SU-DHL-6 (cell line): ENCODE data around the gene DNAH14.

ENCODE experiments used
- H2AFZ ChIP-seq: fragments of 200-600 bp; sonication (generic); 2 replicates; pipeline ENCODE4 v1.6.1; 2014; ENCODE audit warnings: low read depth, mild to moderate bottlenecking, moderate library complexity, mixed read lengths, antibody characterized with exemption, low read length; ENCODE audit not compliant: severe bottlenecking
- H3F3A ChIP-seq: fragments of 200-600 bp; shearing (Covaris generic); 2 replicates; pipeline ENCODE4 v1.6.0; 2016; ENCODE audit warnings: antibody characterized with exemption, mild to moderate bottlenecking; ENCODE audit not compliant: insufficient read depth
- H3K27ac ChIP-seq: fragments of 200-600 bp; sonication (generic); 2 replicates; pipeline ENCODE4 v1.5.1; 2016; ENCODE audit warnings: low read depth, mild to moderate bottlenecking, low read length, moderate library complexity, mixed read lengths
- H3K27me3 ChIP-seq: fragments of 200-600 bp; sonication (generic), shearing (Covaris generic); 2 replicates; pipeline ENCODE4 v1.6.0; 2014; ENCODE audit warnings: mild to moderate bottlenecking, low read length
- H3K36me3 ChIP-seq: fragments of 200-600 bp; sonication (generic); 2 replicates; pipeline ENCODE4 v1.6.1; 2014; ENCODE audit warnings: mild to moderate bottlenecking, low read length, mixed read lengths
- H3K4me2 ChIP-seq: fragments of 300-600, 200-600 bp; shearing (Covaris generic), sonication (generic); 2 replicates; pipeline ENCODE4 v1.6.0; 2014; ENCODE audit warnings: low read length, low read depth, mild to moderate bottlenecking; ENCODE audit not compliant: poor library complexity, severe bottlenecking
- H3K4me3 ChIP-seq: fragments of 200-600 bp; sonication (generic); 2 replicates; pipeline ENCODE4 v1.5.1; 2014; ENCODE audit warnings: antibody characterized with exemption, low read length, mild to moderate bottlenecking, mixed read lengths; ENCODE audit not compliant: insufficient read depth, poor library complexity, severe bottlenecking
- H3K79me2 ChIP-seq: fragments of 200-600 bp; sonication (generic); 2 replicates; pipeline ENCODE4 v1.6.1; 2014; ENCODE audit warnings: mild to moderate bottlenecking, low read length, moderate library complexity; ENCODE audit not compliant: insufficient read depth
- H3K9ac ChIP-seq: fragments of 200-600 bp; sonication (generic); 2 replicates; pipeline ENCODE4 v1.7.0; 2014; ENCODE audit warnings: mild to moderate bottlenecking, low read length
- H3K9me2 ChIP-seq: fragments of 200-600 bp; sonication (generic); replicated peaks from 2 replicates; pipeline ENCODE4 v1.6.1; 2014; ENCODE audit warnings: low read length; ENCODE audit not compliant: insufficient read depth
- H3K9me3 ChIP-seq: fragments of 200-600 bp; sonication (generic); 2 replicates; pipeline ENCODE4 v1.6.1; 2014; ENCODE audit warnings: low read length, mixed read lengths; ENCODE audit not compliant: insufficient read depth
- H4K20me1 ChIP-seq: fragments of 200-600 bp; sonication (generic); 2 replicates; pipeline ENCODE4 v1.6.1; 2014; ENCODE audit warnings: low read depth, mild to moderate bottlenecking, antibody characterized with exemption, low read length, moderate library complexity, mixed read lengths
- EZH2phosphoT487 ChIP-seq: fragments of 200-600 bp; sonication (generic), shearing (Covaris generic); conservative IDR thresholded peaks from 2 replicates; pipeline ENCODE4 v1.6.1; 2018; ENCODE audit warnings: mild to moderate bottlenecking, antibody characterized with exemption, low read length, moderate library complexity, mixed read lengths
- TF ChIP-seq, protein P1 (sequence below): fragments of 200-600 bp; sonication (generic); IDR thresholded peaks from one replicate; pipeline ENCODE4 v1.5.1; 2017; ENCODE audit warnings: antibody characterized with exemption, mild to moderate bottlenecking, low read length, moderate library complexity; ENCODE audit not compliant: insufficient read depth, poor library complexity, severe bottlenecking

Gene DNAH14

DNA sequence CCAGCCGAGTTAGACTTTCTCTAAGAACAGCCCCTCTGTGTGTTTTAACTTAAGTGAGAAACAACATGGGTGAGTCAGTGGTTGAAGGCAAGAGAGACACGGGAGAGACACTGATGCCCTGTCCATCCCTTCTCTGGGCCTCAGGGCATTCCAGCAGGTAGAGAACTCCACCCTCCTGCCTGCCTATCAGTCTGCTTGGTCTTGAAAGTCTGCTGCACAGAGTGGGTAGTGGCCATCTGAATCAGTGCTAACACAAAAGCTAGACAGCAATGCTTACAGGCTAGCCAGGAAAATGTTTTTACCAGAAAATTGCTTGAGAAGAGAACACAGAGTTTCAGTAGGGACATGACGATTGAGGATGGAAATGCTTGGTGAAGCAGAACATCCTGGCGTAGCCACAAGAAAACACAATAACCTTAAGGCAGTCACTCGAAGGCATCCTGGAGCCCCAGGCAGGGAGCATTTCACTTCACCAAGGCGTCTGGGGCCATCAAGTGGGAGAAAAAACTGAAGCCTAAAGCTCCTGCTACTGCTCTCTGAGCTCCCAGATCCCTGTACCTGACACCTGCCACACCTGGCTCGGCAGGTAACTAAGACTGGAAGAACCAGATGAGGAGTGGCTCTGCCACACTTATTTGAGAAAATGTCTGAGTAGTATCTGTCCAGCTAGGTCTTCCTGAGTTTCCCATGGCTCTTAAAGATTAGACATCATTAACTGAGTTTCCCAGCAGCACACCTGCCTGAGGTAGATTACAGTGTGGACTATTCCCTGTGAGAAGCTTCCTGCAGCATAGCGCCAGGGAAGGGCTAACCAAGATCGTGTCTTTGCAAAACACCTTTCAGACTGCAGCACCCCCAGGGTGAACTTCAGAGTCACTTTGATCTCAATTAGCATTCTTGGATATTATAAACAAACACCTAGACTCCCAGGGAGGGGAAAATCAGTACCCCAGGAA, 516.4 kb downstream of the DNAH14 start:
- H3K79me2 ChIP-seq, result no peaks in the 10 kb centered on the region
- H4K20me1 ChIP-seq, result no peaks in the 10 kb centered on the region
- no peaks in the 10 kb centered on the region for H3K9me3 ChIP-seq
- no peak overlapping the region for H3K4me3 ChIP-seq
- no peak overlapping the region; the same call in 1 of the 2 replicates for H3K9ac ChIP-seq
- H3K4me2 ChIP-seq, result peak overlapping the region; percentile 54
- TF ChIP-seq, protein P1, sequence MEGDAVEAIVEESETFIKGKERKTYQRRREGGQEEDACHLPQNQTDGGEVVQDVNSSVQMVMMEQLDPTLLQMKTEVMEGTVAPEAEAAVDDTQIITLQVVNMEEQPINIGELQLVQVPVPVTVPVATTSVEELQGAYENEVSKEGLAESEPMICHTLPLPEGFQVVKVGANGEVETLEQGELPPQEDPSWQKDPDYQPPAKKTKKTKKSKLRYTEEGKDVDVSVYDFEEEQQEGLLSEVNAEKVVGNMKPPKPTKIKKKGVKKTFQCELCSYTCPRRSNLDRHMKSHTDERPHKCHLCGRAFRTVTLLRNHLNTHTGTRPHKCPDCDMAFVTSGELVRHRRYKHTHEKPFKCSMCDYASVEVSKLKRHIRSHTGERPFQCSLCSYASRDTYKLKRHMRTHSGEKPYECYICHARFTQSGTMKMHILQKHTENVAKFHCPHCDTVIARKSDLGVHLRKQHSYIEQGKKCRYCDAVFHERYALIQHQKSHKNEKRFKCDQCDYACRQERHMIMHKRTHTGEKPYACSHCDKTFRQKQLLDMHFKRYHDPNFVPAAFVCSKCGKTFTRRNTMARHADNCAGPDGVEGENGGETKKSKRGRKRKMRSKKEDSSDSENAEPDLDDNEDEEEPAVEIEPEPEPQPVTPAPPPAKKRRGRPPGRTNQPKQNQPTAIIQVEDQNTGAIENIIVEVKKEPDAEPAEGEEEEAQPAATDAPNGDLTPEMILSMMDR, result no peak
- TF ChIP-seq EZH2phosphoT487, result no peak
- H2AFZ ChIP-seq, result peak overlapping the region; percentile 42
- no peaks in the 10 kb centered on the region for H3K36me3 ChIP-seq
- peak overlapping the region; percentile 76 for H3K27ac ChIP-seq
- H3F3A ChIP-seq, result no peaks in the 10 kb centered on the region
- H3K9me2 ChIP-seq, result no peaks in the 10 kb centered on the region
- no peaks in the 10 kb centered on the region for H3K27me3 ChIP-seq

DNA sequence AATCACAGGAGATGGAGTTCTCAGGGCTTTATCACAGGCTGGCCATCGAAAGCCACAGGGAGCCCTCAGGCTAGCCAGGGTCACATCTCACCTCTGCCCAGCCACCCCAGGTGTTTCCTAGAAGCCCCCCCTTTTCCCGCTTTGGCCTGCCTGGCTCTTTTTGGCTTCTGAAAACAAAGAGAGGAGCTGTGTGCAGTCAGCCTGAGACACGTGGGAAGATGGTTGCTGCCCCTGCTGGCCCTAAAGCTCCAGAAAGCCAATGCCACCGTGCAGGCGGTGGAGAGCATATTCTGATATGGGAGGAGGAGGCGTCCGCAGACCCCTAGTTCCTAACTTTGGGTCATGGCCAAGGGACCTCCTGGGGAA, 517.1 kb downstream of the DNAH14 start:
- Histone ChIP-seq H2AFZ (no peak overlapping the region), H3K27ac (no peak overlapping the region), H3K36me3 (no peaks in the 10 kb centered on the region), H3K9ac (no peak overlapping the region), H4K20me1 (no peaks in the 10 kb centered on the region), H3K27me3 (no peaks in the 10 kb centered on the region), H3K9me2 (no peaks in the 10 kb centered on the region), H3K4me2 (no peak overlapping the region), H3K79me2 (no peaks in the 10 kb centered on the region), H3F3A (no peaks in the 10 kb centered on the region), H3K9me3 (no peaks in the 10 kb centered on the region), H3K4me3 (no peak overlapping the region)
- no peak for TF ChIP-seq EZH2phosphoT487
- TF ChIP-seq, protein P1, result no peak

- Histone ChIP-seq H3K36me3 (no peaks in the 10 kb centered on the region), H3K4me3 (no peak overlapping the region), H3K4me2 (no peak overlapping the region), H3F3A (no peaks in the 10 kb centered on the region), H3K27me3 (no peaks in the 10 kb centered on the region), H3K9me2 (no peaks in the 10 kb centered on the region), H4K20me1 (no peaks in the 10 kb centered on the region), H3K27ac (no peak overlapping the region), H3K9ac (no peak overlapping the region), H3K79me2 (no peaks in the 10 kb centered on the region), H3K9me3 (no peaks in the 10 kb centered on the region), H2AFZ (no peak overlapping the region)
- TF ChIP-seq EZH2phosphoT487, result no peak
- TF ChIP-seq, protein P1, result no peak
Measured at GRCh38 chr1:225446981-225447615, 517.6 kb downstream of the DNAH14 start.
